Neural cell (in vitro differentiated cells): ENCODE results near the gene BCAS4. TPM values are rescaled to one million over a fixed set of nuclear protein-coding genes. Genes with fewer than 3 reads are reported as not detected.

Experiments
- H2AFZ ChIP-seq: fragments of 200-600, 300-800 bp; sonication (generic), shearing (Covaris generic); 2 replicates; pipeline ENCODE4 v1.6.0; 2014; ENCODE audit warnings: low read depth, mild to moderate bottlenecking, antibody characterized with exemption, low read length, moderate library complexity
- H3F3A ChIP-seq: fragments of 200-600 bp; shearing (Covaris generic); 2 replicates; pipeline ENCODE4 v1.6.1; 2016; ENCODE audit warnings: mild to moderate bottlenecking, moderate library complexity, mixed read lengths, antibody characterized with exemption, low read length; ENCODE audit not compliant: insufficient read depth, poor library complexity, severe bottlenecking
- H3K27ac ChIP-seq: fragments of 200-600, 300-800 bp; sonication (generic), shearing (Covaris generic); 2 replicates; pipeline ENCODE4 v1.5.1; 2014; ENCODE audit warnings: mild to moderate bottlenecking, low read length, moderate library complexity
- H3K27me3 ChIP-seq: fragments of 300-800, 200-600 bp; sonication (generic), shearing (Covaris generic); 2 replicates; pipeline ENCODE4 v1.6.0; 2014; ENCODE audit warnings: mild to moderate bottlenecking, low read depth, low read length, moderate library complexity; ENCODE audit not compliant: insufficient read depth
- H3K36me3 ChIP-seq: fragments of 300-800, 200-600 bp; sonication (generic), shearing (Covaris generic); 2 replicates; pipeline ENCODE4 v1.5.1; 2014; ENCODE audit warnings: mild to moderate bottlenecking, antibody characterized with exemption, low read length, moderate library complexity; ENCODE audit not compliant: insufficient read depth
- H3K4me2 ChIP-seq: fragments of 300-800, 200-600 bp; sonication (generic), shearing (Covaris generic); 2 replicates; pipeline ENCODE4 v1.6.0; 2014; ENCODE audit warnings: mild to moderate bottlenecking, low read length
- H3K4me3 ChIP-seq: fragments of 300-800, 200-600 bp; sonication (generic), shearing (Covaris generic); 2 replicates; pipeline ENCODE4 v1.5.1; 2014; ENCODE audit warnings: mild to moderate bottlenecking, low read length, moderate library complexity
- H3K79me2 ChIP-seq: fragments of 200-600 bp; shearing (Covaris generic); replicated peaks from 2 replicates; pipeline ENCODE4 v1.6.0; 2014; ENCODE audit warnings: mild to moderate bottlenecking, low read length, moderate library complexity; ENCODE audit not compliant: insufficient read depth
- H3K9ac ChIP-seq: fragments of 300-800, 200-600 bp; sonication (generic), shearing (Covaris generic); 2 replicates; pipeline ENCODE4 v1.6.1; 2016; ENCODE audit warnings: mild to moderate bottlenecking, low read length, mixed read lengths
- H3K9me2 ChIP-seq: fragments of 200-600 bp; shearing (Covaris generic); 2 replicates; pipeline ENCODE4 v1.6.1; 2016; ENCODE audit warnings: mild to moderate bottlenecking, low read length, mixed read lengths; ENCODE audit not compliant: insufficient read depth
- H3K9me3 ChIP-seq: fragments of 200-600, 300-800 bp; sonication (generic), shearing (Covaris generic); 2 replicates; pipeline ENCODE4 v1.6.1; 2016; ENCODE audit warnings: mild to moderate bottlenecking, mixed run types, low read length, moderate library complexity, mixed read lengths
- H4K20me1 ChIP-seq: fragments of 200-600 bp; shearing (Covaris generic); 2 replicates; pipeline ENCODE4 v1.6.1; 2016; ENCODE audit warnings: mild to moderate bottlenecking, mixed run types; ENCODE audit not compliant: insufficient read depth
- EP300 ChIP-seq: fragments of 450-650 bp; conservative IDR thresholded peaks from 2 replicates; pipeline ENCODE4 v1.6.1; 2014; ENCODE audit warnings: antibody characterized with exemption, mild to moderate bottlenecking, moderate library complexity; ENCODE audit not compliant: poor library complexity, severe bottlenecking
- EZH2 ChIP-seq: fragments of 200-600, 300-800 bp; shearing (Covaris generic), sonication (generic); IDR thresholded peaks from 2 replicates; pipeline ENCODE4 v1.6.1; 2014; ENCODE audit warnings: antibody characterized with exemption, low read length, borderline replicate concordance, mild to moderate bottlenecking; ENCODE audit not compliant: insufficient read depth, poor library complexity, severe bottlenecking
- MXI1 ChIP-seq: fragments of 450-650 bp; conservative IDR thresholded peaks from 2 replicates; pipeline ENCODE4 v1.6.1; 2014; ENCODE audit warnings: antibody characterized with exemption, mild to moderate bottlenecking; ENCODE audit not compliant: poor library complexity, severe bottlenecking
- POLR2AphosphoS5 ChIP-seq: IDR thresholded peaks from 2 replicates; pipeline ENCODE4 v1.6.1; 2012
- RAD21 ChIP-seq: fragments of 450-650 bp; conservative IDR thresholded peaks from 2 replicates; pipeline ENCODE4 v1.6.1; 2014; ENCODE audit warnings: antibody characterized with exemption, mild to moderate bottlenecking, moderate library complexity
- SMC3 ChIP-seq: fragments of 450-650 bp; conservative IDR thresholded peaks from 2 replicates; pipeline ENCODE4 v1.6.1; 2014; ENCODE audit warnings: antibody characterized with exemption, mild to moderate bottlenecking, moderate library complexity; ENCODE audit not compliant: poor library complexity
- TAF1 ChIP-seq: IDR thresholded peaks from 2 replicates; pipeline ENCODE4 v1.6.1; 2012; ENCODE audit warnings: low read depth
- polyA plus RNA-seq: library from polyadenylated mRNA; depleted of rRNA; stranded (reverse); fragments of >200 nt; gene quantifications from 2 replicates; pipeline ENCODE4 v1.2.3, GENCODE V29; 2014
- TF ChIP-seq, protein P1 (sequence below): IDR thresholded peaks from 2 replicates; pipeline ENCODE4 v1.6.1; 2012; ENCODE audit warnings: borderline replicate concordance
- TF ChIP-seq, protein P2 (sequence below): fragments of 450-650 bp; IDR thresholded peaks from 2 replicates; pipeline ENCODE4 v1.5.1; 2014; ENCODE audit warnings: antibody characterized with exemption, mild to moderate bottlenecking, moderate library complexity; ENCODE audit not compliant: poor library complexity, severe bottlenecking

BCAS4 gene
- polyA plus RNA-seq, 1 donor from 2014 or later, result 24.6 TPM

DNA sequence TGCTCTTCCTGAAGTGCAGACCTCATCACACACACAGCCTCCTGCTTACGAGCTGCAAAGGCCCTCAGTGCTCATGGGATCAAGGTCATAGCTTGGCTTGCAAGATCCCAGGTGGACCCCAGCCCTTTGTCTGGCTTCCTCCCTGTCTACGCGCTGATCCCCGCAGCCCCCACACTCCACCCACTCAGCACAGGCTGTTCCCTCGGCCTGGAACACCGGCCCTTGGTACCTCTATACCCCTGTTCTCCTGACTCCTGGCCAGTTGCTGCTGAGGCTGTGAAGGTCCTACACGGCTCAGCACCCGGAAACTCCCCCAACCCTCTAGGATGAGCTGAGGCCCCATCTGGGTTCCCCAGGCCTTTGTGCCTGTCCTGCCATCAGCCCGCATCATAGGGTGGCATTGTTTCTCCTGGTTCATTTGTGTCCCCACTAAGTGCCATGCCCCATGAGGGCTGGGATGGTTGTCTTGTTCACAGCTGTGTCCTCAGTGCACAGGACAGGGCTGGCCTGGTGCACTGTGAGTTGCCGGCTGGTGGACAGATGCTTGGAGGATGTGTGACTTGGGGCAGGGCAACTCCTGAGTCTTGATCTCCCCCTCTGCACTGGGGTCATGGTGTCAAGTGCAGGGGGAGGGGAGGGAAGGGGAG, 79.4 kb downstream of the BCAS4 start:
- Histone ChIP-seq H3K79me2 (no peaks in the 10 kb centered on the region), H3K27ac (no peak overlapping the region), H3K9me3 (no peaks in the 10 kb centered on the region), H3K4me2 (no peak overlapping the region), H3K27me3 (no peaks in the 10 kb centered on the region), H3K36me3 (no peaks in the 10 kb centered on the region), H3F3A (no peaks in the 10 kb centered on the region), H4K20me1 (no peaks in the 10 kb centered on the region), H3K9me2 (no peaks in the 10 kb centered on the region), H3K9ac (no peak overlapping the region), H3K4me3 (no peak overlapping the region), H2AFZ (no peak overlapping the region)
- no peak for TF ChIP-seq EP300
- no peak for TF ChIP-seq SMC3
- TF ChIP-seq POLR2AphosphoS5, result no peak
- TF ChIP-seq EZH2, result no peak
- TF ChIP-seq RAD21, result no peak
- TF ChIP-seq, protein P1, sequence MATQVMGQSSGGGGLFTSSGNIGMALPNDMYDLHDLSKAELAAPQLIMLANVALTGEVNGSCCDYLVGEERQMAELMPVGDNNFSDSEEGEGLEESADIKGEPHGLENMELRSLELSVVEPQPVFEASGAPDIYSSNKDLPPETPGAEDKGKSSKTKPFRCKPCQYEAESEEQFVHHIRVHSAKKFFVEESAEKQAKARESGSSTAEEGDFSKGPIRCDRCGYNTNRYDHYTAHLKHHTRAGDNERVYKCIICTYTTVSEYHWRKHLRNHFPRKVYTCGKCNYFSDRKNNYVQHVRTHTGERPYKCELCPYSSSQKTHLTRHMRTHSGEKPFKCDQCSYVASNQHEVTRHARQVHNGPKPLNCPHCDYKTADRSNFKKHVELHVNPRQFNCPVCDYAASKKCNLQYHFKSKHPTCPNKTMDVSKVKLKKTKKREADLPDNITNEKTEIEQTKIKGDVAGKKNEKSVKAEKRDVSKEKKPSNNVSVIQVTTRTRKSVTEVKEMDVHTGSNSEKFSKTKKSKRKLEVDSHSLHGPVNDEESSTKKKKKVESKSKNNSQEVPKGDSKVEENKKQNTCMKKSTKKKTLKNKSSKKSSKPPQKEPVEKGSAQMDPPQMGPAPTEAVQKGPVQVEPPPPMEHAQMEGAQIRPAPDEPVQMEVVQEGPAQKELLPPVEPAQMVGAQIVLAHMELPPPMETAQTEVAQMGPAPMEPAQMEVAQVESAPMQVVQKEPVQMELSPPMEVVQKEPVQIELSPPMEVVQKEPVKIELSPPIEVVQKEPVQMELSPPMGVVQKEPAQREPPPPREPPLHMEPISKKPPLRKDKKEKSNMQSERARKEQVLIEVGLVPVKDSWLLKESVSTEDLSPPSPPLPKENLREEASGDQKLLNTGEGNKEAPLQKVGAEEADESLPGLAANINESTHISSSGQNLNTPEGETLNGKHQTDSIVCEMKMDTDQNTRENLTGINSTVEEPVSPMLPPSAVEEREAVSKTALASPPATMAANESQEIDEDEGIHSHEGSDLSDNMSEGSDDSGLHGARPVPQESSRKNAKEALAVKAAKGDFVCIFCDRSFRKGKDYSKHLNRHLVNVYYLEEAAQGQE, result no peak
- TF ChIP-seq, protein P2, sequence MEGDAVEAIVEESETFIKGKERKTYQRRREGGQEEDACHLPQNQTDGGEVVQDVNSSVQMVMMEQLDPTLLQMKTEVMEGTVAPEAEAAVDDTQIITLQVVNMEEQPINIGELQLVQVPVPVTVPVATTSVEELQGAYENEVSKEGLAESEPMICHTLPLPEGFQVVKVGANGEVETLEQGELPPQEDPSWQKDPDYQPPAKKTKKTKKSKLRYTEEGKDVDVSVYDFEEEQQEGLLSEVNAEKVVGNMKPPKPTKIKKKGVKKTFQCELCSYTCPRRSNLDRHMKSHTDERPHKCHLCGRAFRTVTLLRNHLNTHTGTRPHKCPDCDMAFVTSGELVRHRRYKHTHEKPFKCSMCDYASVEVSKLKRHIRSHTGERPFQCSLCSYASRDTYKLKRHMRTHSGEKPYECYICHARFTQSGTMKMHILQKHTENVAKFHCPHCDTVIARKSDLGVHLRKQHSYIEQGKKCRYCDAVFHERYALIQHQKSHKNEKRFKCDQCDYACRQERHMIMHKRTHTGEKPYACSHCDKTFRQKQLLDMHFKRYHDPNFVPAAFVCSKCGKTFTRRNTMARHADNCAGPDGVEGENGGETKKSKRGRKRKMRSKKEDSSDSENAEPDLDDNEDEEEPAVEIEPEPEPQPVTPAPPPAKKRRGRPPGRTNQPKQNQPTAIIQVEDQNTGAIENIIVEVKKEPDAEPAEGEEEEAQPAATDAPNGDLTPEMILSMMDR, result no peak
- TF ChIP-seq TAF1, result no peak
- no peak for TF ChIP-seq MXI1

DNA sequence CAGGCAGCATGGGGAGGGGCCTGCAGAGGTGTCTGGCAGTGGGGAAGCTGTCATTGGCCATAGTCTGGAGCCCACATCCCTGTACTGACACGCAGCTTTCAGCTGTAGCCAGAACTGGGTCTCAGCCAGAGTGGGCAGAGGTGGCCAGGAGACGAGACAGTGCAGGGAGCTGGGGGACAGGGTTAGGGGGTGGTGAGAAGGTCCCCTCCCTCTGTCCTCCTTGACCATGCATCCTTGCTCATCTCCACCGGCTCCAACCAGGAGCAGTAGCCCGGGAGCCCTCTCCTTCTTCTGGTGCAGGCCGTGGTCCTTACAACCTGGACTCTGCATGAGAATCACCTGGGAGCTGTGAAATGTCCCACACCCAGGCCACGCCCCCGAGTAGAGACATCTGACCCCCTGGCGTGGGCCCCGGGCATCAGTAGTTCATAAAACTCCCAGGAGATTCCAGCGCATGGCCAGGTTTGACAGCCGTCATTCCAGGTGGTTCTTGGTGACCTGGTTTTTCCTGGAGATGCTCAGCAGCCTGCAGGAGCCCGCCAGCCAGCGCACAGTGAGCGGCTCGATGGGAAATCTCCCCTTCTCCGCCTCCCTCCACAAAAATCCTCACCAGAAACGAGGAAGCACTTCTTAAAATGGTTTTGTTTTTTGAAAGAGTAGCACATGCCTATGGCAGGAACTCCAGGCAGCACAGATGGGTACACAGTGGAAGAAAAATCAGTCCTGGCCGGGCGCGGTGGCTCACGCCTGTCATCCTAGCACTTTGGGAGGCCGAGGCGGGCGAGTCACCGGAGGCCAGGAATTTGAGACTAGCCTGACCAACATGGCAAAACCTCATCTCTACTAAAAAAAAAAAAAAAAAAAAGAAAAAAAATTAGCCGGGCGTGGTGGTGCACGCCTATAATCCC, 80.2 kb downstream of the BCAS4 start:
- H3K9ac ChIP-seq, result no peak overlapping the region
- no peak overlapping the region for H3K4me3 ChIP-seq
- no peaks in the 10 kb centered on the region for H3F3A ChIP-seq
- H4K20me1 ChIP-seq, result no peaks in the 10 kb centered on the region
- H3K36me3 ChIP-seq, result no peaks in the 10 kb centered on the region
- H3K4me2 ChIP-seq, result no peak overlapping the region
- TF ChIP-seq SMC3 (no peak), RAD21 (no peak), EZH2 (no peak), MXI1 (no peak), EP300 (no peak), POLR2AphosphoS5 (no peak), TAF1 (no peak)
- TF ChIP-seq, protein P1, result no peak
- TF ChIP-seq, protein P2, result no peak
- no peak overlapping the region for H2AFZ ChIP-seq
- H3K9me2 ChIP-seq, result no peaks in the 10 kb centered on the region
- no peaks in the 10 kb centered on the region for H3K79me2 ChIP-seq
- H3K27me3 ChIP-seq, result no peaks in the 10 kb centered on the region
- H3K9me3 ChIP-seq, result no peaks in the 10 kb centered on the region
- H3K27ac ChIP-seq, result no peak overlapping the region
